ENCODE data around the gene TM9SF3. TPM values are rescaled to one million over a fixed set of nuclear protein-coding genes. Genes with fewer than 3 reads are reported as not detected.

The TM9SF3 gene
- total and polyA plus RNA-seq, 10 of the 15 experiments (the other 5 are each of a cell fraction or from before 2014, with no cell fraction given): 17.1 to 85.4 (median 44.9) TPM

DNA sequence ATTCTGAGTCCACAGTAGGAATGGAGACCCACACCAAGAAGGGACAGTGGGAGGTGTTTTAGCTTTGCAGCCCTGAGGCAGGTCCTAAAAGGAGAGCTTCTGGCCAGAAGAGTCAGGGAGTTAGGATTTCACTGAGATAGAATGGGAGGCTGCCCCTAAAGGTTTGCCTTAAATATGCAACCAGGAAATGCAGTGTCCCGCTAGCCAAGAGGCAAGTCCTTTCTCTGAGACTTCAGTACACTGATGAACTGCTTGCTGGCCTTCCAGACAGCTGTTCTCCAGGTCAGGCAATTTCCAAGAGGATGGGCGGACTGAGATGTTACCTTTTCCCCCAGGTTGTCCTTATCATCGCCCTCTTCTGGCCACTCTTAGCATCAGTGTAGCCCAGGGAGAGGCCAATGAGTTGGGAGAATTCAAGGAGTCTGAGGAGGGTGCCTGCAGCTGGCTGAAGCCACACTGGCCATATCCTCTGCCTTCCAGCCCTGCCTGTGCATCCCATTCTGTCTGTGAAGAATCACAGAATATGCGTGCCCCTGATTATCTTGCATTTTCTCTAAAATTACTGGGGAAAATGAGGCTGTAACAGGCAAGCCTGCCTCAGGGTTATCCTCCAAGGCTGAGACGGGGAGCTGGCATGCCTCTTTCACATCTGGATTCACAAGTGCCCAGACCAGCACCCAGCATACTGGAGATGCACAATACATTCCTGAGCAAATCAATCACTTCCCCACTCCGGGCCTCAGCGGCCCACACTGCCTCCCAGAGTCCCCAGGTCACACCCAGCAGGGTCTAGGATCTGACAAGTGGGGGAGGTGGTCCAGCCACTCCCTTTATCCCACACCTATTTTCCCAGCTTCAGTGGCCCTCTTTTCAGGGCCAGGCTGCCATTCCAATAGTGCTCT, 75.5 kb downstream of the TM9SF3 start (continued):
- no peak for TF ChIP-seq NFYA (IDR thresholded peaks at IDR 0.05; ENCODE audit: borderline replicate concordance, low read depth, low read length)

- ChIA-PET SMC1A (ENCODE audit: uncharacterized antibody, unreplicated experiment) (interaction anchor here (1.0 to 3.0 kb wide), 2 partner anchors 19 to 134 kb away, joined by 3 to 9 read pairs; no protein-coding TSS in a partner anchor), CTCF (interaction anchor here (0.8 to 8.8 kb wide), 10 partner anchors 9 to 701 kb away, joined by 3 to 99 read pairs (median 13); no protein-coding TSS in a partner anchor), POLR2A (no interaction called here), RAD21 (ENCODE audit: unreplicated experiment) (no interaction called here)
- DNase-seq (ENCODE audit: low read depth, low spot score) (no peak), ATAC-seq (no peak), FAIRE-seq (no peak)
- Histone ChIP-seq H3K4me2 (ENCODE audit: control insufficient read depth, insufficient read depth) (no peak overlapping the region), H3K4me3 (no peak overlapping the region), H3K4me1 (ENCODE audit: control insufficient read depth, insufficient read depth, low read length) (peaks cover 17% of the 10 kb centered on the region), H3K27me3 (replicated peaks in 1 of 2; ENCODE audit: control insufficient read depth in 2 of 2, insufficient read depth in 2 of 2, low read length in 1 of 2) (peaks cover 3 to 6% of the 10 kb centered on the region in 2 experiments; a peak in 3 of 4 replicates), H4K20me1 (ENCODE audit: control insufficient read depth, insufficient read depth) (0 out of 2 replicates have a peak, but pooled peaks cover 4% of the 10 kb centered on the region), H2AFZ (ENCODE audit: control insufficient read depth, low read depth, low read length) (no peak overlapping the region), H3K9me3 (replicated peaks; ENCODE audit: control insufficient read depth, insufficient read depth, low read length) (no peaks in the 10 kb centered on the region), H3K9ac (ENCODE audit: control insufficient read depth, insufficient read depth, low read length) (no peak overlapping the region), H3K79me2 (ENCODE audit: control insufficient read depth, insufficient read depth, low read length) (no peaks in the 10 kb centered on the region), H3K27ac (ENCODE audit: control insufficient read depth, insufficient read depth) (no peak overlapping the region), H3K36me3 (ENCODE audit: control insufficient read depth in 2 of 2, insufficient read depth in 2 of 2, low read length in 1 of 2) (no peaks in the 10 kb centered on the region)
- intact Hi-C loops (cut with micrococcal nuclease; ENCODE audit: unreplicated experiment) (no loop called here), in situ Hi-C loops (cut with MboI) (no loop called here)
- TF ChIP-seq CBX3 (IDR thresholded peaks at IDR 0.05; ENCODE audit: borderline replicate concordance, low read depth) (no peak), ZNF217 (IDR thresholded peaks at IDR 0.05) (no peak), SMARCA5 (IDR thresholded peaks at IDR 0.05) (no peak), TCF7 (IDR thresholded peaks at IDR 0.05; ENCODE audit: borderline replicate concordance) (no peak), CHD4 (IDR thresholded peaks at IDR 0.05) (no peak), MYB (IDR thresholded peaks at IDR 0.05; ENCODE audit: borderline replicate concordance, low read depth, low read length) (no peak), NR2C1 (IDR thresholded peaks at IDR 0.05) (no peak)
- TF ChIP-seq, protein P1, sequence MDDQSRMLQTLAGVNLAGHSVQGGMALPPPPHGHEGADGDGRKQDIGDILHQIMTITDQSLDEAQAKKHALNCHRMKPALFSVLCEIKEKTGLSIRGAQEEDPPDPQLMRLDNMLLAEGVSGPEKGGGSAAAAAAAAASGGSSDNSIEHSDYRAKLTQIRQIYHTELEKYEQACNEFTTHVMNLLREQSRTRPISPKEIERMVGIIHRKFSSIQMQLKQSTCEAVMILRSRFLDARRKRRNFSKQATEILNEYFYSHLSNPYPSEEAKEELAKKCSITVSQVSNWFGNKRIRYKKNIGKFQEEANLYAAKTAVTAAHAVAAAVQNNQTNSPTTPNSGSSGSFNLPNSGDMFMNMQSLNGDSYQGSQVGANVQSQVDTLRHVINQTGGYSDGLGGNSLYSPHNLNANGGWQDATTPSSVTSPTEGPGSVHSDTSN (IDR thresholded peaks at IDR 0.05; ENCODE audit: insufficient replicate concordance, low read depth, low read length): no peak
- WGBS (ENCODE audit: insufficient coverage, insufficient replicate concordance, low lambda C conversion rate, missing lambda C conversion rate): 43% methylated on average over 3 of the region's 3 CpGs
- BruUV-seq (replicated peaks): no TSS peak
Observed at GRCh38 chr10:96509017-96509641, 77.7 kb downstream of the TM9SF3 start.

Measured in GM12878 (cell line).